DOHH2 (cell line): ENCODE data around the gene RNU6-1.

Experiments used
- CTCF ChIP-seq: fragments of 200-600 bp; sonication (generic); IDR thresholded peaks from one replicate; pipeline ENCODE4 v1.5.1; 2014; ENCODE audit warnings: antibody characterized with exemption, mild to moderate bottlenecking, low read depth, low read length; ENCODE audit not compliant: poor library complexity, severe bottlenecking
- EZH2phosphoT487 ChIP-seq: fragments of 200-600 bp; sonication (generic); IDR thresholded peaks from 2 replicates; pipeline ENCODE4 v1.6.1; 2017; ENCODE audit warnings: borderline replicate concordance, mild to moderate bottlenecking, antibody characterized with exemption, low read length, moderate library complexity, mixed read lengths

- no peak for TF ChIP-seq CTCF
- TF ChIP-seq EZH2phosphoT487: no peak
Measured at GRCh38 chr15:67819636-67820035, 20.2 kb downstream of the RNU6-1 start.
